PC-3 (cell line): ENCODE data around the gene MAP3K7CL. TPM values are rescaled to one million over a fixed set of nuclear protein-coding genes. Genes with fewer than 3 reads are reported as not detected.

Experiments used
- ATAC-seq: fragments of 200-7000 bp; cut with Tn5 transposase; 2 replicates; pipeline ENCODE4 v1.9.1; 2020; ENCODE audit warnings: mild to moderate bottlenecking, moderate library complexity
- BruUV-seq: library from RNA; stranded (reverse); fragments of 400-500 nt; replicated peaks from 2 replicates; lab custom pipeline; 2021; lab: Mats Ljungman, UMichigan
- CTCF ChIA-PET: fragments of 300-600 bp; sonication (Branson Sonifier 250); formaldehyde crosslinking; loops from one replicate; lab custom pipeline; 2022; ENCODE audit warnings: antibody characterized with exemption; lab: Charles Lee
- POLR2A ChIA-PET: fragments of 300-600 bp; sonication (Branson Sonifier 250); formaldehyde crosslinking; loops from one replicate; lab custom pipeline; 2022; ENCODE audit warnings: antibody characterized with exemption; ENCODE audit not compliant: unreplicated experiment; lab: Charles Lee
- DNase-seq: peaks from one replicate; pipeline ENCODE4 v3.0.0-alpha.2; 2015
- H2AFZ ChIP-seq: fragments of 300-600 bp; sonication (generic); 2 replicates; pipeline ENCODE4 v1.6.0; 2016; ENCODE audit warnings: antibody characterized with exemption, low read length
- H3F3A ChIP-seq: fragments of 300-600 bp; sonication (generic); one replicate; pipeline ENCODE4 v1.6.0; 2017; ENCODE audit warnings: antibody characterized with exemption, low read length, control low read depth, mild to moderate bottlenecking; ENCODE audit not compliant: unreplicated experiment
- H3K27ac ChIP-seq: fragments of 300-600 bp; sonication (generic); 2 replicates; pipeline ENCODE4 v1.5.1; 2016; ENCODE audit warnings: mild to moderate bottlenecking, low read length
- H3K27me3 ChIP-seq: fragments of 300-600 bp; sonication (generic); 2 replicates; pipeline ENCODE4 v1.6.1; 2016; ENCODE audit warnings: low read length, mixed read lengths
- H3K36me3 ChIP-seq: fragments of 300-600 bp; sonication (generic); 2 replicates; pipeline ENCODE4 v1.6.1; 2016; ENCODE audit warnings: low read depth, mixed run types, low read length, mixed read lengths
- H3K4me1 ChIP-seq: fragments of 300-600 bp; sonication (generic); 2 replicates; pipeline ENCODE4 v1.5.1; 2016; ENCODE audit warnings: low read length; ENCODE audit not compliant: insufficient read depth
- H3K4me2 ChIP-seq: fragments of 300-600 bp; sonication (generic); 2 replicates; pipeline ENCODE4 v1.6.0; 2016; ENCODE audit warnings: low read length
- H3K4me3 ChIP-seq: fragments of 300-600 bp; sonication (generic); 2 replicates; pipeline ENCODE4 v1.5.1; 2016; ENCODE audit warnings: mild to moderate bottlenecking, low read length, mixed read lengths
- H3K79me2 ChIP-seq: fragments of 300-600 bp; sonication (generic); 2 replicates; pipeline ENCODE4 v1.6.1; 2017; ENCODE audit warnings: low read length, mixed read lengths
- H3K9ac ChIP-seq: fragments of 300-600 bp; sonication (generic); 2 replicates; pipeline ENCODE4 v1.6.0; 2016; ENCODE audit warnings: mild to moderate bottlenecking, low read length
- H3K9me2 ChIP-seq: fragments of 300-600 bp; sonication (generic); replicated peaks from 2 replicates; pipeline ENCODE4 v1.6.1; 2016; ENCODE audit warnings: mixed run types, low read length, mixed read lengths
- H3K9me3 ChIP-seq: fragments of 300-600 bp; sonication (generic); 2 replicates; pipeline ENCODE4 v1.6.1; 2016; ENCODE audit warnings: low read length, mixed read lengths
- H4K20me1 ChIP-seq: fragments of 300-600 bp; sonication (generic); 2 replicates; pipeline ENCODE4 v1.6.1; 2016; ENCODE audit warnings: low read length, mixed read lengths
- CTCF ChIP-seq: fragments of 300-600 bp; sonication (generic); conservative IDR thresholded peaks from 2 replicates; pipeline ENCODE4 v1.5.1; 2017; ENCODE audit warnings: antibody characterized with exemption, low read depth, mild to moderate bottlenecking, low read length
- EZH2 ChIP-seq: fragments of 300-600 bp; sonication (generic); IDR thresholded peaks from one replicate; pipeline ENCODE4 v1.6.1; 2017; ENCODE audit warnings: antibody characterized with exemption, mild to moderate bottlenecking, low read length; ENCODE audit not compliant: unreplicated experiment
- EZH2phosphoT487 ChIP-seq: fragments of 300-600 bp; sonication (generic); IDR thresholded peaks from 2 replicates; pipeline ENCODE4 v1.6.1; 2018; ENCODE audit warnings: mild to moderate bottlenecking, antibody characterized with exemption, low read length, borderline replicate concordance
- intact Hi-C: fragments of 100-400 bp; cut with micrococcal nuclease; formaldehyde crosslinking; loops from 2 replicates; pipeline ENCODE4 v1.9.0; 2023
- total RNA-seq: library from RNA; depleted of rRNA; stranded (reverse); fragments of >200 nt; gene quantifications from 2 replicates; pipeline ENCODE4 v1.2.3, GENCODE V29; 2014

Gene MAP3K7CL
- total RNA-seq, 1 experiment from 2014 or later: 1.3 TPM

GRCh38 chr21:29125979-29126378 is 4.5 kb upstream of the MAP3K7CL start:
- Histone ChIP-seq H3K4me3 (no peak overlapping the region), H3K36me3 (no peaks in the 10 kb centered on the region), H3K4me2 (no peak overlapping the region), H3K79me2 (no peaks in the 10 kb centered on the region), H3K9me2 (0 out of 2 replicates have a peak, but pooled peaks cover 2% of the 10 kb centered on the region), H3K4me1 (peaks cover 10% of the 10 kb centered on the region), H3K9ac (no peak overlapping the region), H3K27me3 (no peaks in the 10 kb centered on the region), H2AFZ (no peak overlapping the region), H3K9me3 (no peaks in the 10 kb centered on the region), H3K27ac (no peak overlapping the region), H3F3A (no peaks in the 10 kb centered on the region), H4K20me1 (no peaks in the 10 kb centered on the region)
- CTCF ChIA-PET: no interaction called here
- POLR2A ChIA-PET: no interaction called here
- ATAC-seq (no peak), DNase-seq (no peak)
- intact Hi-C loops: no loop called here
- TF ChIP-seq EZH2phosphoT487: no peak
- BruUV-seq: no TSS peak

DNA sequence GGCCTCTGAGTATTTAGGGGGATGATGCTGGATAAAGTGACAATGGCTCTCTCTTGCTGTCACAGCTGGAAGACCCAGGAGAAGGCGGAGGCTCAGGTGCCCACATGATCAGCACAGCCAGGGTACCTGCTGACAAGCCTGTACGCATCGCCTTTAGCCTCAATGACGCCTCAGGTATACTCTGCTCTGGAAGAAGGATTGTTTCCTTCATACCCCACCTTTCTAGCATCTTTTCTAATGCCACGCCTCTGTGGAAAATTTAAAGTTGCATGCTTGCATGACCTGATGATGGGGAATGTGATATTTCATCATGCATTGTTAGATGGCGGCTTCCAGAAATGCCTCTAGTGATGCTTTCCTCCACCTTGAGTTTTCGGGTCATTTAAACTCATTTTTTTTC is 2.8 kb downstream of the MAP3K7CL start:
- BruUV-seq: no TSS peak
- Histone ChIP-seq H3K9me2 (no peaks in the 10 kb centered on the region), H4K20me1 (no peaks in the 10 kb centered on the region), H3F3A (no peaks in the 10 kb centered on the region), H3K9me3 (no peaks in the 10 kb centered on the region), H3K4me2 (no peak overlapping the region), H2AFZ (no peak overlapping the region), H3K36me3 (no peaks in the 10 kb centered on the region), H3K4me3 (no peak overlapping the region), H3K27ac (no peak overlapping the region), H3K4me1 (peaks cover 11% of the 10 kb centered on the region), H3K27me3 (no peaks in the 10 kb centered on the region), H3K79me2 (no peaks in the 10 kb centered on the region), H3K9ac (no peak overlapping the region)
- intact Hi-C loops: no loop called here
- TF ChIP-seq CTCF (no peak), EZH2phosphoT487 (no peak), EZH2 (no peak)
- CTCF ChIA-PET: no interaction called here
- POLR2A ChIA-PET: no interaction called here
- ATAC-seq (no peak), DNase-seq (no peak)

GRCh38 chr21:29133796-29134195 is 3.4 kb downstream of the MAP3K7CL start:
- Histone ChIP-seq H3K9me2 (no peaks in the 10 kb centered on the region), H3K79me2 (no peaks in the 10 kb centered on the region), H3K9ac (no peak overlapping the region), H3K27ac (no peak overlapping the region), H3K4me3 (no peak overlapping the region), H3K36me3 (no peaks in the 10 kb centered on the region), H4K20me1 (no peaks in the 10 kb centered on the region), H3K4me1 (peaks cover 11% of the 10 kb centered on the region), H3K27me3 (no peaks in the 10 kb centered on the region), H3F3A (no peaks in the 10 kb centered on the region), H3K9me3 (no peaks in the 10 kb centered on the region), H3K4me2 (no peak overlapping the region), H2AFZ (no peak overlapping the region)
- TF ChIP-seq EZH2 (no peak), EZH2phosphoT487 (no peak), CTCF (no peak)
- DNase-seq (no peak), ATAC-seq (no peak)
- intact Hi-C loops: no loop called here
- no TSS peak for BruUV-seq
- ChIA-PET CTCF (no interaction called here), POLR2A (no interaction called here)
